Measurements from ENCODE around the gene CELF6. TPM values are rescaled to one million over a fixed set of nuclear protein-coding genes. Genes with fewer than 3 reads are reported as not detected.
"Not testable (repeated sequence)": the region's sequence is repeated elsewhere in the genome, so short reads cannot be mapped to it uniquely, and the experiment has no call there.

Gene CELF6
- total and polyA plus RNA-seq, 4 donors: 6.8 to 18.7 (median 13.4) TPM

DNA sequence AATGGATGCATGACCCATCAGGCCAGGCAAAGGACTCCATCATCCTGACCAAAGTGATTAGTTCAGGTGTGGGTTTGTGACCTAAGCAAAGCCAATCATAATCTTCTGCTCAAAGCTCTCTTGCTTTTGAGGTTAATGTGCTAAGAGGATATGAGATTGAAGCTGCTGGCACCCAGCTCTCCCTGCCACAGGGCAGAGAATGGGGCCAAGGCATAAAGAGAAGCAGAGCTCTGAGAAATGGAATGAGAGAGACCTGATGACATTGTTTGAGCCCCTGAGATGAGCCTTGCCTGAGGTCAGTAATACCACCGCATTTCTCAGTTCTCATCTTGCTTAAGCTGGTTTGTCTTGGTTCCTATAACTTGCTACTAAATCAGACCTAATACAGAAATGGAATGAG lies 41.2 kb downstream of the CELF6 start:
- no peaks in the 10 kb centered on the region for H3K9me3 ChIP-seq (ENCODE audit: control insufficient read depth, insufficient read depth, low read length)
- no peak overlapping the region for H3K27ac ChIP-seq (ENCODE audit: low read depth, low read length)
- no peaks in the 10 kb centered on the region for H3K36me3 ChIP-seq (ENCODE audit: control insufficient read depth, insufficient read depth, low read length)
- no CpG with 5 or more reads among the region's 1 CpG for WGBS (ENCODE audit: insufficient coverage)
- H3K4me1 ChIP-seq (ENCODE audit: control insufficient read depth, insufficient read depth, low read length): no peaks in the 10 kb centered on the region
- H3K27me3 ChIP-seq (ENCODE audit: control insufficient read depth, insufficient read depth, low read length): no peaks in the 10 kb centered on the region
- DNase-seq (ENCODE audit: low read depth in 4 of 6, low spot score in 6 of 6): no peak
- H3K4me3 ChIP-seq (ENCODE audit: low read depth, low read length): no peak overlapping the region

DNA sequence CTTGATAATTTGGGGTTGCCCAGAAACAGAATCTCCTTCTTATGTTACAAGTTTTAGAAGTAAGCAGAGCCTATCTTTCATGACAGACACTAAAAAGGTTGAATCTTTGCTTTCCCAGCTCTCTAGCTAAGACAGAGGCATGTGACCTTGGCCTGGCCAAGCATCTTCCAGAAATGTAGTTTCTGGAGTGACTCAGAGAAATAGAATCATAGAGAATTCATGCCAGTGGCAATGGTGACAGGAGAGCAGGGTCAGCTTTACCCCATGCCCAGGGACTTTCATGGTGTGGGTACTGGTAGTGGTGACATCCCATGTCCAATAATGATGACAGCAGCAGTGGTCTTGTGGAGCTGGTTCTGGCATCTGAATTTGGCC lies 43.6 kb downstream of the CELF6 start:
- H3K36me3 ChIP-seq (ENCODE audit: control insufficient read depth, insufficient read depth, low read length): no peaks in the 10 kb centered on the region
- no peak overlapping the region for H3K27ac ChIP-seq (ENCODE audit: low read depth, low read length)
- no peak overlapping the region for H3K4me3 ChIP-seq (ENCODE audit: low read depth, low read length)
- H3K4me1 ChIP-seq (ENCODE audit: control insufficient read depth, insufficient read depth, low read length): peaks cover 8% of the 10 kb centered on the region
- H3K27me3 ChIP-seq (ENCODE audit: control insufficient read depth, insufficient read depth, low read length): no peaks in the 10 kb centered on the region
- no peaks in the 10 kb centered on the region for H3K9me3 ChIP-seq (ENCODE audit: control insufficient read depth, insufficient read depth, low read length)
- DNase-seq (ENCODE audit: low read depth in 4 of 6, low spot score in 6 of 6): no peak

DNA sequence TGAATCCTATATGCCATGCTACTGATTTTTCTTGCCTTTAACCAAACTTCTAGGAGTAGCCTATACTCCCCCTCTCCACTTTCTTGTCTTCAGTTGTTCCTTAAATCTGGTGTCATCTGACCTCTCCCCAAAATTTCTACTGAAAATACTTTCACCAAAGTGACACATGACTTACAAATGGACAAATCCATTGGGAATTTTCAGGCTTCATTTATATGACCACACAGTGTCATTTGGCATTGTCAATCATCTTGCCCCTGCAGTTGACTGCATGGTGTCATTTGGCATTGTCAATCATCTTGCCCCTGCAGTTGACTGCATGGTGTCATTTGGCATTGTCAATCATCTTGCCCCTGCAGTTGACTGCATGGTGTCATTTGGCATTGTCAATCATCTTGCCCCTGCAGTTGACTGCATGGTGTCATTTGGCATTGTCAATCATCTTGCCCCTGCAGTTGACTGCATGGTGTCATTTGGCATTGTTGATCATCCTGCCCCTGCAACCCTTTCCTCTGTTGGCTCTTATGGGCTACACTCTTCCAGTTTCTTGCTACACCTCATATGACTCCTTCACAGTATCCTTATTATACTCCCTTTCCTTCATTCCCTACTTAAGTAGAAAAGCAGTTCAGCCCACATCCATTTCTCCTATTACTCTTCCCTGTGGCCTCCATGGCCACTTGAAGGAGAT lies 44.2 kb downstream of the CELF6 start:
- not testable (repeated sequence) for H3K4me3 ChIP-seq (ENCODE audit: low read depth, low read length); H3K9me3 ChIP-seq (ENCODE audit: control insufficient read depth, insufficient read depth, low read length); DNase-seq (ENCODE audit: low read depth in 4 of 6, low spot score in 6 of 6); H3K4me1 ChIP-seq (ENCODE audit: control insufficient read depth, insufficient read depth, low read length); H3K36me3 ChIP-seq (ENCODE audit: control insufficient read depth, insufficient read depth, low read length); H3K27me3 ChIP-seq (ENCODE audit: control insufficient read depth, insufficient read depth, low read length); H3K27ac ChIP-seq (ENCODE audit: low read depth, low read length)

- peak overlapping the region; percentile 61 for H3K27ac ChIP-seq (ENCODE audit: low read depth, low read length)
- DNase-seq (ENCODE audit: low read depth in 4 of 6, low spot score in 6 of 6): no peak
- peak overlapping the region; percentile 45 for H3K4me3 ChIP-seq (ENCODE audit: low read depth, low read length)
- 35% methylated on average over 7 of the region's 10 CpGs for WGBS (ENCODE audit: insufficient coverage)
- H3K9me3 ChIP-seq (ENCODE audit: control insufficient read depth, insufficient read depth, low read length): no peaks in the 10 kb centered on the region
- H3K27me3 ChIP-seq (ENCODE audit: control insufficient read depth, insufficient read depth, low read length): no peaks in the 10 kb centered on the region
- peaks cover 8% of the 10 kb centered on the region for H3K4me1 ChIP-seq (ENCODE audit: control insufficient read depth, insufficient read depth, low read length)
- H3K36me3 ChIP-seq (ENCODE audit: control insufficient read depth, insufficient read depth, low read length): peaks cover 13% of the 10 kb centered on the region
Observed at GRCh38 chr15:72272997-72273352, 47.0 kb downstream of the CELF6 start.

- peak; percentile 88 to 100 (median 97) for DNase-seq (ENCODE audit: low read depth in 4 of 6, low spot score in 6 of 6)
- Histone ChIP-seq H3K4me3 (ENCODE audit: low read depth, low read length) (peak within 1 kb of the TSS; percentile 80), H3K4me1 (ENCODE audit: control insufficient read depth, insufficient read depth, low read length) (peaks cover 8% of the 10 kb centered on the region), H3K36me3 (ENCODE audit: control insufficient read depth, insufficient read depth, low read length) (peaks cover 18% of the 10 kb centered on the region), H3K9me3 (ENCODE audit: control insufficient read depth, insufficient read depth, low read length) (no peaks in the 10 kb centered on the region), H3K27me3 (ENCODE audit: control insufficient read depth, insufficient read depth, low read length) (no peaks in the 10 kb centered on the region), H3K27ac (ENCODE audit: low read depth, low read length) (peak within 1 kb of the TSS; percentile 87)
- under 1% methylated on average over 82 of the region's 82 CpGs for WGBS (ENCODE audit: insufficient coverage)
Observed at GRCh38 chr15:72272213-72272996, 47.6 kb downstream of the CELF6 start, which contains the start of gene PARP6. PARP6 (minus strand) TSS chr15:72272554; CDS start chr15:72267477, 5,077 bp downstream.

DNA sequence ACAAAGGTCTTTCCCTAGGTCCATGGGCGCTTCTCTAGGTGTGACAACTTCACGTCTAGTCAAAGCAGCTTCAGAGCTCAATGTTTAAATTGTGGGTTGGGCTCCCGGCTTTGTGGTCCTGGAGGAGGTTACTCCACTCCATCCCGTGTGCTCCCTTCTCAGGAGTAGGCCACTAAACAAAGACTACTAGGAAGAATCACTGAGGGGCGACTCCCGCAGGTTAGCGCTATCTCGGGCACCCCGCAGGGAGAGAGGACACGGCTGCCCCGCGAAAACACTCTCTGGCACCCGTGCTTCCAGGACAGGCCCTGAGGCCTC lies 48.1 kb downstream of the CELF6 start:
- Histone ChIP-seq H3K27ac (ENCODE audit: low read depth, low read length) (peak overlapping the region; percentile 87), H3K4me1 (ENCODE audit: control insufficient read depth, insufficient read depth, low read length) (peaks cover 8% of the 10 kb centered on the region), H3K9me3 (ENCODE audit: control insufficient read depth, insufficient read depth, low read length) (no peaks in the 10 kb centered on the region), H3K4me3 (ENCODE audit: low read depth, low read length) (peak overlapping the region; percentile 80), H3K36me3 (ENCODE audit: control insufficient read depth, insufficient read depth, low read length) (peaks cover 21% of the 10 kb centered on the region), H3K27me3 (ENCODE audit: control insufficient read depth, insufficient read depth, low read length) (no peaks in the 10 kb centered on the region)
- DNase-seq (ENCODE audit: low read depth in 4 of 6, low spot score in 6 of 6): peak in 1 of 6 donors; percentile 9
- WGBS (ENCODE audit: insufficient coverage): 3% methylated on average over 13 of the region's 13 CpGs

GRCh38 chr15:72271221-72271620 lies 48.7 kb downstream of the CELF6 start:
- Histone ChIP-seq H3K27ac (ENCODE audit: low read depth, low read length) (no peak overlapping the region), H3K9me3 (ENCODE audit: control insufficient read depth, insufficient read depth, low read length) (no peaks in the 10 kb centered on the region), H3K4me1 (ENCODE audit: control insufficient read depth, insufficient read depth, low read length) (peaks cover 8% of the 10 kb centered on the region), H3K27me3 (ENCODE audit: control insufficient read depth, insufficient read depth, low read length) (no peaks in the 10 kb centered on the region), H3K36me3 (ENCODE audit: control insufficient read depth, insufficient read depth, low read length) (peaks cover 21% of the 10 kb centered on the region), H3K4me3 (ENCODE audit: low read depth, low read length) (peak overlapping the region; percentile 80)
- DNase-seq (ENCODE audit: low read depth in 4 of 6, low spot score in 6 of 6): no peak
- WGBS (ENCODE audit: insufficient coverage): no CpG with 5 or more reads among the region's 4 CpGs

GRCh38 chr15:72269739-72270138 lies 50.2 kb downstream of the CELF6 start:
- Histone ChIP-seq H3K27me3 (ENCODE audit: control insufficient read depth, insufficient read depth, low read length) (no peaks in the 10 kb centered on the region), H3K27ac (ENCODE audit: low read depth, low read length) (no peak overlapping the region), H3K4me1 (ENCODE audit: control insufficient read depth, insufficient read depth, low read length) (peaks cover 8% of the 10 kb centered on the region), H3K4me3 (ENCODE audit: low read depth, low read length) (no peak overlapping the region), H3K36me3 (ENCODE audit: control insufficient read depth, insufficient read depth, low read length) (peaks cover 35% of the 10 kb centered on the region), H3K9me3 (ENCODE audit: control insufficient read depth, insufficient read depth, low read length) (no peaks in the 10 kb centered on the region)
- WGBS (ENCODE audit: insufficient coverage): 75% methylated on average over 2 of the region's 4 CpGs
- no peak for DNase-seq (ENCODE audit: low read depth in 4 of 6, low spot score in 6 of 6)

- Histone ChIP-seq H3K9me3 (ENCODE audit: control insufficient read depth, insufficient read depth, low read length) (no peaks in the 10 kb centered on the region), H3K4me3 (ENCODE audit: low read depth, low read length) (no peak overlapping the region), H3K27me3 (ENCODE audit: control insufficient read depth, insufficient read depth, low read length) (no peaks in the 10 kb centered on the region), H3K4me1 (ENCODE audit: control insufficient read depth, insufficient read depth, low read length) (no peaks in the 10 kb centered on the region), H3K27ac (ENCODE audit: low read depth, low read length) (no peak overlapping the region), H3K36me3 (ENCODE audit: control insufficient read depth, insufficient read depth, low read length) (peaks cover 64% of the 10 kb centered on the region)
- no peak for DNase-seq (ENCODE audit: low read depth in 4 of 6, low spot score in 6 of 6)
- WGBS (ENCODE audit: insufficient coverage): no CpG with 5 or more reads among the region's 5 CpGs
Observed at GRCh38 chr15:72265031-72265430, 54.9 kb downstream of the CELF6 start.

DNA sequence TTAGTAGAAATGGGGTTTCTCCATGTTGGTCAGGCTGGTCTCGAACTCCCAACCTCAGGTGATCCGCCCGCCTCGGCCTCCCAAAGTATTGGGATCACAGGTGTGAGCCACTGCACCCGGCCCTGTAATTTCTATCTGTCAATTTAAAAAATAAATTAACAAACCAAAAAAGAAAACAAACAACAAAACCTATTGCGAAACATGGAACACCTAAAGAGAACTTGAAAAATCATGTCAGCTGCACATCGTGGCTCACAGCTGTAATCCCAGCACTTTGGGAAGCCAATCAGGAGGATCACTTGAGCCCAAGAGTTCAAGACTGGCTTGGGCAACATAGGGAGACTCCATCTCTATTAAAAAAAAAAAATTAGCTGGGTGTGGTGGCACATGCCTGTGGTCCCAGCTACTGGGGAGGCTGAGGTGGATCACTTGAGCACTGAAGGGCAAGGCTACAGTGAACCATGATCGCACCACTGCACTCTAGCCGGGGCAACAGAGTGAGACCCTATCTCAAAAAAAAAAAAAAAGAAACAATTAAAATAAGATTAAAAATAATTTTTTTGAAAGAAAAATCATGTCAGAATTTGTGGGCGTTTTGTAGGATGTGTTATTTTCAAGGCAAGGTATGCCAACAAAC lies 67.2 kb downstream of the CELF6 start:
- Histone ChIP-seq H3K36me3 (ENCODE audit: control insufficient read depth, insufficient read depth, low read length) (peaks cover 58% of the 10 kb centered on the region), H3K4me1 (ENCODE audit: control insufficient read depth, insufficient read depth, low read length) (no peaks in the 10 kb centered on the region), H3K27me3 (ENCODE audit: control insufficient read depth, insufficient read depth, low read length) (no peaks in the 10 kb centered on the region), H3K9me3 (ENCODE audit: control insufficient read depth, insufficient read depth, low read length) (no peaks in the 10 kb centered on the region), H3K27ac (ENCODE audit: low read depth, low read length) (no peak overlapping the region), H3K4me3 (ENCODE audit: low read depth, low read length) (no peak overlapping the region)
- WGBS (ENCODE audit: insufficient coverage): 97% methylated on average over 7 of the region's 10 CpGs
- DNase-seq (ENCODE audit: low read depth in 4 of 6, low spot score in 6 of 6): no peak

All from spinal cord (tissue), 10 donors.